ENCODE data around the gene PDK2.

The PDK2 gene

DNA sequence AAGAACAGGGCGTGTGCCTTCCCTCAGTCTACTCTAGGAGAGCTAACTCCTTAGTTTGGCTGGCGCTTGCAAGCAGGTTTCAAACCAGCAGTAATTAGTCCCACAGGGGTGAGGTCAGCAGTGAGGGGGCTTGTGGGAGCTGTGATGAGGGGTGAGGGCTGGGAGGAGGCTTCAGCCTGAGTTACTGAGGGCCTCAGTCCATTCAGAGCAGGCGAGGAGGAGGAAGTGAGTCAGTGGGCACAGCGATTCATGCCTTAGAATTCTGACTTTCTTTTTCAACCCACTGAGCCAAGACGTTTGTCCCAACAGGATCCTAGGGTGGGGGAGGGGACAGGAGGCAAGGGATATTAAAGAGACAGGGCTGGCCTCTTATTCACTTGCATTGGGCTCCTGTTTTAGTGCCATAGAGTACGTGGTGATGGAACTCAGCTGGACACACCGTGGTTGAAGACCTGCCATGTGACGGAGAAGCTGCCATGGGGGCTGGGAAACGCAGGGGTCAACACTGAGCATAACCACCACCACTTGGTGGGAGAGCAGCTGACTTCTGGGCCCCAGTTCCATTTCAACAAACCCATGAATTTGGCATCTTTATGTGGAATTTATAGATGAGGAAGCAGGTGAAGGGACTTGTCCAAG lies 47.5 kb upstream of the PDK2 start:
- H3K4me1 ChIP-seq: no peaks in the 10 kb centered on the region

DNA sequence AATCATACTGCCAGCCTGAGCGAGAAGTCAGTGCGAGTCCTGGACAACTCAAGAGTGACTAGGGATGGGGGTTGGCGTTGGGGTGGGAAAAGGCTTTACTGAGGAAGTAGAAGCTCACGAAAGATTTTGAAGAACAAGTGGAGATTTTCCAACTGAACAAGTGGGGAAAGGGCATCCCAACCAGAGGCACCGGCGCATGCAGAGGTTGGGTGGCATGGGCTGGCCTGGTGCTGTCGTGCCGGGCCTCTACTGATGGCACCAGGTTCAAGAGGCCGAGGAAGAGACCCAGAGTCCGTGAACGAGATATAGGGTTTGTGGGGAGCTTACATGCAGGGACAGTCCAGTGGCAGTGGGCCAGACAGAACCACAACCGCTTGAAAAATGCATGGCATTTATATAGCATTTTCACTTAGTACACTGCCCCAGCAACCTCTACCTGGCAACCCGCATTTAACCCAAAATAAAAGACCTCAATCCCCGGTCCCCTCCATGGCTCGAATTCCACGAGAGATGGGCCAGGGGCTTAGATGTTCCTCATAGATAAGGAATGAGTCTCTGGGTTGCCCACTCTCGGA lies 46.9 kb upstream of the PDK2 start:
- TF ChIP-seq, protein P1, sequence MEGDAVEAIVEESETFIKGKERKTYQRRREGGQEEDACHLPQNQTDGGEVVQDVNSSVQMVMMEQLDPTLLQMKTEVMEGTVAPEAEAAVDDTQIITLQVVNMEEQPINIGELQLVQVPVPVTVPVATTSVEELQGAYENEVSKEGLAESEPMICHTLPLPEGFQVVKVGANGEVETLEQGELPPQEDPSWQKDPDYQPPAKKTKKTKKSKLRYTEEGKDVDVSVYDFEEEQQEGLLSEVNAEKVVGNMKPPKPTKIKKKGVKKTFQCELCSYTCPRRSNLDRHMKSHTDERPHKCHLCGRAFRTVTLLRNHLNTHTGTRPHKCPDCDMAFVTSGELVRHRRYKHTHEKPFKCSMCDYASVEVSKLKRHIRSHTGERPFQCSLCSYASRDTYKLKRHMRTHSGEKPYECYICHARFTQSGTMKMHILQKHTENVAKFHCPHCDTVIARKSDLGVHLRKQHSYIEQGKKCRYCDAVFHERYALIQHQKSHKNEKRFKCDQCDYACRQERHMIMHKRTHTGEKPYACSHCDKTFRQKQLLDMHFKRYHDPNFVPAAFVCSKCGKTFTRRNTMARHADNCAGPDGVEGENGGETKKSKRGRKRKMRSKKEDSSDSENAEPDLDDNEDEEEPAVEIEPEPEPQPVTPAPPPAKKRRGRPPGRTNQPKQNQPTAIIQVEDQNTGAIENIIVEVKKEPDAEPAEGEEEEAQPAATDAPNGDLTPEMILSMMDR (IDR thresholded peaks at IDR 0.05): no peak
- H3K4me3 ChIP-seq (ENCODE audit: low read depth, low read length): no peak overlapping the region
- H3K4me2 ChIP-seq (ENCODE audit: low read length): no peak overlapping the region
- no peaks in the 10 kb centered on the region for H3K27me3 ChIP-seq (ENCODE audit: control insufficient read depth, insufficient read depth, low read length)
- no peaks in the 10 kb centered on the region for H3K9me3 ChIP-seq (ENCODE audit: control insufficient read depth, low read length)
- no peak overlapping the region for H3K27ac ChIP-seq
- no peak overlapping the region for H2AFZ ChIP-seq
- H3K4me1 ChIP-seq: peaks cover 5% of the 10 kb centered on the region
- H3K9ac ChIP-seq: no peak overlapping the region
- no peaks in the 10 kb centered on the region for H3K36me3 ChIP-seq (ENCODE audit: control insufficient read depth, insufficient read depth, low read length)
- no peaks in the 10 kb centered on the region for H3K79me2 ChIP-seq

More for the DNA sequence above, 47.5 kb upstream of the PDK2 start:
- no peaks in the 10 kb centered on the region for H3K9me3 ChIP-seq (ENCODE audit: control insufficient read depth, low read length)
- no peaks in the 10 kb centered on the region for H3K79me2 ChIP-seq
- no peak overlapping the region for H2AFZ ChIP-seq
- H3K4me3 ChIP-seq (ENCODE audit: low read depth, low read length): no peak overlapping the region
- H3K27ac ChIP-seq: no peak overlapping the region
- H3K36me3 ChIP-seq (ENCODE audit: control insufficient read depth, insufficient read depth, low read length): no peaks in the 10 kb centered on the region
- no peak overlapping the region for H3K9ac ChIP-seq
- TF ChIP-seq, protein P1 (IDR thresholded peaks at IDR 0.05): no peak
- H3K4me2 ChIP-seq (ENCODE audit: low read length): no peak overlapping the region
- H3K27me3 ChIP-seq (ENCODE audit: control insufficient read depth, insufficient read depth, low read length): no peaks in the 10 kb centered on the region

DNA sequence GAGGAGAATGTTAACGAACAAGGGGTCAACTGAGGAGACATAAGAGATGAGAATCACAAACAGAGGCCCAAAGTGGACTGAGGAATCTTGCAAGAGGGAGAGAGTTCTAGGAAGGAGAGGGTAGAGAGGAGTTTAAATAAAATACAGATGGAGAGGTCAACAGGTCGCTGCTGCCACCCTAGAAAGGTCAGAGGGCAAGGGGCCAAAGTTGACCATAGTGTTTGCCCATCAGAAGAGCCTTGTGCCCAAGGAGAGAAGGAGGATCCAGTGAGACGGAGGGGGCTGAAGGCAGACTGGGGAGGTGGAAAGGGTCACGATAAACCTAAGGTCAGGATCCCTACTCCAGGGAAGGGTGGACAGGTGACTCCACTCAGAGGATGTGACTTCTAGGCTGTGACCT lies 46.2 kb upstream of the PDK2 start:
- Histone ChIP-seq H3K36me3 (ENCODE audit: control insufficient read depth, insufficient read depth, low read length) (no peaks in the 10 kb centered on the region), H3K4me2 (ENCODE audit: low read length) (no peak overlapping the region), H2AFZ (no peak overlapping the region), H3K4me3 (ENCODE audit: low read depth, low read length) (no peak overlapping the region), H3K9me3 (ENCODE audit: control insufficient read depth, low read length) (no peaks in the 10 kb centered on the region), H3K4me1 (peaks cover 10% of the 10 kb centered on the region), H3K79me2 (no peaks in the 10 kb centered on the region), H3K27me3 (ENCODE audit: control insufficient read depth, insufficient read depth, low read length) (no peaks in the 10 kb centered on the region), H3K27ac (no peak overlapping the region), H3K9ac (no peak overlapping the region)
- TF ChIP-seq, protein P1 (IDR thresholded peaks at IDR 0.05): no peak

DNA sequence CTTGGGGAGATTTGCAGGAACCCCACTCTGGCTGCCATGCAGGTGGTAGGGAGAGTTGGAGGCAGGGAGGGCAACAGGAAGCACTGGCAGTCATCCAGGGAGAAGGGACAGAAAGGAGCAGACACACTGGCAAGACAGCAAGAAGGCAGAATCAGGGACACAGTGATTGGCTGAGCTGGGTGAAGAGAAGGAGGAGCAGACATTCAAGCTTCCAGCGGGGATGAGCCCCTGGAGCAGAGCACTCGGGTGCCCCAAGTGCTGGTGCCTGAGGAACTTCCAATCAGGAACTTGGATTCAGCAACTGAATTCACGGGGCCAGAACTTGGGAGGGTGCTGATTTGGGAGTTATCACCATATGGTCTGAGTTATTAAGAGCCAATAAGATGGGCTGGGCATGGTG lies 45.5 kb upstream of the PDK2 start:
- no peak overlapping the region for H3K4me3 ChIP-seq (ENCODE audit: low read depth, low read length)
- no peaks in the 10 kb centered on the region for H3K27me3 ChIP-seq (ENCODE audit: control insufficient read depth, insufficient read depth, low read length)
- H3K9ac ChIP-seq: no peak overlapping the region
- H3K9me3 ChIP-seq (ENCODE audit: control insufficient read depth, low read length): no peaks in the 10 kb centered on the region
- no peak overlapping the region for H2AFZ ChIP-seq
- TF ChIP-seq, protein P1 (IDR thresholded peaks at IDR 0.05): no peak
- H3K79me2 ChIP-seq: no peaks in the 10 kb centered on the region
- H3K4me1 ChIP-seq: peaks cover 10% of the 10 kb centered on the region
- H3K27ac ChIP-seq: no peak overlapping the region
- no peaks in the 10 kb centered on the region for H3K36me3 ChIP-seq (ENCODE audit: control insufficient read depth, insufficient read depth, low read length)
- H3K4me2 ChIP-seq (ENCODE audit: low read length): no peak overlapping the region

Measured in parathyroid adenoma (tissue), 2 donors.